NB4 (cell line): ENCODE data around the gene GATAD2B.

Source experiments
- DNase-seq: peaks from one replicate; pipeline ENCODE4 v3.0.0; 2010; ENCODE audit warnings: low read depth
- H3K4me3 ChIP-seq: one replicate; pipeline ENCODE4 v1.5.1; 2011; ENCODE audit warnings: mild to moderate bottlenecking, low read depth, low read length, moderate library complexity
- MYC ChIP-seq: IDR thresholded peaks from 2 replicates; pipeline ENCODE4 v1.6.1; 2011; ENCODE audit warnings: low read depth, low read length
- POLR2A ChIP-seq: IDR thresholded peaks from 2 replicates; pipeline ENCODE4 v1.6.1; 2011; ENCODE audit warnings: mild to moderate bottlenecking; ENCODE audit not compliant: insufficient read length; ENCODE audit errors: extremely low read depth
- TF ChIP-seq, protein P1 (sequence below): IDR thresholded peaks from one replicate; pipeline ENCODE4 v1.5.1; 2012; ENCODE audit warnings: low read depth, low read length
- TF ChIP-seq, protein P2 (sequence below): IDR thresholded peaks from 2 replicates; pipeline ENCODE4 v1.6.1; 2011; ENCODE audit warnings: low read depth, low read length

Gene GATAD2B

DNA sequence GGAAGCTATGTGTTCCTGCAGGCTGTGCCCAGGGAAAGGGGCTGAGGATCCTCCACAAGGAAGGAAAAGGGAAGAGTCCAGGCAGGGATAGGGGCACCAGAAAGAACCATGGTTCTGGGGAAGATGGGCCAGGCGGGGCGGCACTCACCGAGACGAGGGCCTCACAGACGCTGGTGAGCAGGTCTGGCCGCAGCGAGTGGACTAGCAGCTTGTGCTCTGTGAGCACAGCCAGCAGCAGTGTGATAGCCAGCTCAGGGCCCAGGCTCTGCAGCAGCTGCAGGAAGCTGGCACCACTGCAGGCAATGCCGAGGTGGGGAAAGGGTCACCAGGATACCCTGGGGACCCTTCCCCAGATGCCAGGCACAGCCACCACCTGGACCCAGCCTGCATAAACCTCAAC, 18.0 kb upstream of the GATAD2B start:
- TF ChIP-seq POLR2A: no peak
- TF ChIP-seq, protein P1, sequence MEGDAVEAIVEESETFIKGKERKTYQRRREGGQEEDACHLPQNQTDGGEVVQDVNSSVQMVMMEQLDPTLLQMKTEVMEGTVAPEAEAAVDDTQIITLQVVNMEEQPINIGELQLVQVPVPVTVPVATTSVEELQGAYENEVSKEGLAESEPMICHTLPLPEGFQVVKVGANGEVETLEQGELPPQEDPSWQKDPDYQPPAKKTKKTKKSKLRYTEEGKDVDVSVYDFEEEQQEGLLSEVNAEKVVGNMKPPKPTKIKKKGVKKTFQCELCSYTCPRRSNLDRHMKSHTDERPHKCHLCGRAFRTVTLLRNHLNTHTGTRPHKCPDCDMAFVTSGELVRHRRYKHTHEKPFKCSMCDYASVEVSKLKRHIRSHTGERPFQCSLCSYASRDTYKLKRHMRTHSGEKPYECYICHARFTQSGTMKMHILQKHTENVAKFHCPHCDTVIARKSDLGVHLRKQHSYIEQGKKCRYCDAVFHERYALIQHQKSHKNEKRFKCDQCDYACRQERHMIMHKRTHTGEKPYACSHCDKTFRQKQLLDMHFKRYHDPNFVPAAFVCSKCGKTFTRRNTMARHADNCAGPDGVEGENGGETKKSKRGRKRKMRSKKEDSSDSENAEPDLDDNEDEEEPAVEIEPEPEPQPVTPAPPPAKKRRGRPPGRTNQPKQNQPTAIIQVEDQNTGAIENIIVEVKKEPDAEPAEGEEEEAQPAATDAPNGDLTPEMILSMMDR: no peak
- TF ChIP-seq, protein P2, sequence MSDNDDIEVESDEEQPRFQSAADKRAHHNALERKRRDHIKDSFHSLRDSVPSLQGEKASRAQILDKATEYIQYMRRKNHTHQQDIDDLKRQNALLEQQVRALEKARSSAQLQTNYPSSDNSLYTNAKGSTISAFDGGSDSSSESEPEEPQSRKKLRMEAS: no peak
- no peak for TF ChIP-seq MYC
- DNase-seq: no peak
- no peak overlapping the region for H3K4me3 ChIP-seq

DNA sequence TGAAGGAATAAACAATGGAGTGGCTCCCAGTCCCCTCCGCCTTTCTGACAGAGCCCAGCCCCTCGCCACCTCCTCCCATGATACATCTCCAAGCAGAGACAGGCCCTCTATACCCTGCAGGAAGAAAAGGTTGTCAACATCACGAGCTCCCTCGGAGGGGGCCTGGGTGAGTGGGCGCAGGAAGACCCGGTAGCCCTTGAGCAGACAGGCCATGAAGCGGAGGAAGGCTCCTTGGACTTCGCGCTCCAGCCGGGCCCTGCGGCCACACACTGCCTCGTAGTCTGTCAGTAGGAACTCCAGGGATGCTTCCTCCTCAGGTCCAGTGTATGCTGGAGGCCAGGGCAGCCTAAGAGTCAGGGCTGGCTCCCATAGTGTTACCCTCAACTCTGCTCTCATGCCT, 16.7 kb upstream of the GATAD2B start:
- TF ChIP-seq, protein P1: no peak
- TF ChIP-seq, protein P2: no peak
- TF ChIP-seq MYC (no peak), POLR2A (no peak)
- no peak overlapping the region for H3K4me3 ChIP-seq
- DNase-seq: no peak

DNA sequence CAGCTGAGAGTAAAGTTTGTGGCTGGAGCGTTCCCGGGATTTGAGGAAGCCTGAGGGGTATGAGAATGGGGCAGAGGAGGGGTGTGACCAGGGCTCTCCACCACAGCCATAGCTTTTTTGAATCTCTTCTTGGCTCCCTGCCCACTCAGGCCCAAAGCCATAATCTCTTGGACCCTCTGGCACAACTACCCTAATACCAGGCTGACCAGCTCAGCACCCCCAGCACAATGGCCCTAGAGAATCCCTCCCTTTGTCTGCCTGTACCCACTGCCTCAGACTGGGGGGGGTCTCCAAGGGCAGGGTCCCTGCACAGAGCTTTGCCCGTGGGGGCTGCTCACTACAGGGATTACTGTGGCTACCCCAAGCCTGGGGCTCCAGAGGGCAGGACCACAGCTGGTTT, 16.2 kb upstream of the GATAD2B start:
- no peak for DNase-seq
- TF ChIP-seq MYC (no peak), POLR2A (no peak)
- TF ChIP-seq, protein P2: no peak
- TF ChIP-seq, protein P1: no peak
- H3K4me3 ChIP-seq: no peak overlapping the region

DNA sequence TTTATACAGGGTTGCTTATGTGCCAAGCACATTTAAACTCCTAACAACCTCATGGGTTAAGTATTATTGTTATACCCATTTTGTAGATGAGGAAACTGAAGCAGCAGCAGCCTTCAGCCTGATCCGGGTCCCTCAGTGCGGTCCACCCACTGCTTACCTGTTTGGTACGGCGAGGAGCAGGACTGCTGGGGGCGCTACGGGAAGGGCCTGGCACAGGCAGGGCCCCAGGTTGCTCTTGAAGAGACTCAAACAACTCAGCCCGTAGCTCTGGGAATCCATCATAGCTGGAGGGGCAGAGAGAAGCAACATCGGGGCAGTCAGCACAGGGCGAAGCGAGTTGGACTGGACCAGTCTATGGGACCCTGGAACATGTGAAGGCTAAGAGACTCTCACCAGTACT, 14.6 kb upstream of the GATAD2B start:
- TF ChIP-seq POLR2A (no peak), MYC (no peak)
- TF ChIP-seq, protein P1: no peak
- TF ChIP-seq, protein P2: no peak
- no peak for DNase-seq
- H3K4me3 ChIP-seq: no peak overlapping the region

DNA sequence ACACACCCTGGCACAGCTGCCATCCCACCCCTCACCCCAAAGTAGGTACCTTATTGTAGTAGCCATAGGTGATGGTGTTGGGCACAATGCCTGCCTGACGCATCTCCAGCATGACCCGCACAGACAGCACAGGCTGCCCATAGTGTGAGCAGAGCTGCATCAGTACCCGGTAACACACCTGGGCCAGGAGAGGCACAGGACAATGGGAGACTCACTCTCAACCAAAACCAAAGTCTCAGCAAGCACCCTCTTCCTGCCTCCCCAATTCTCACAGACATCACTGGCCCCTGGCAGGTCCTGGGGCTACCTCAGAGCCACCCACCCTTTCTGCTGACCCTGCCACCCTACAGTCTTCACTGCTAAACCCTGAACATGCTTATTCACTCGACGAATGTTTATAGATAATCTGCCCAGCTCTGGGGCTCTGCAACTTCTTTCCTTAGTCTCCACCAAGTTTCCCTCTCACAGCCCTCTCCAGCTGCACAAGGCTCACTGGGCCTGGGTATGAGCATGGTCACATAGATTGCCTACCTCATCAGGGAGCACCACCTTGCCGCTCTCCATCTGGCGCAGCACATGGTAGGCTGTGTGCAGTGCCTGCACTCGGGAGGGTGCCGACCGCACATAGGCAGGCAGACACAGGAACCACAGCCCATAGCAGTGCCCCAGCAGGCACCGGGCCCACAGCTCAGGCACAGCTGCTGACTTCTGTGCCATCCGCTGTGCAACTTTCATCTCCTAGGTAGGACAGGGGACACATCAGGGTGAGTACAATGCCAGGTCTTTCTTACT, 13.4 kb upstream of the GATAD2B start:
- H3K4me3 ChIP-seq: no peak overlapping the region
- DNase-seq: no peak
- TF ChIP-seq, protein P1: no peak
- no peak for TF ChIP-seq POLR2A
- no peak for TF ChIP-seq MYC
- TF ChIP-seq, protein P2: no peak

DNA sequence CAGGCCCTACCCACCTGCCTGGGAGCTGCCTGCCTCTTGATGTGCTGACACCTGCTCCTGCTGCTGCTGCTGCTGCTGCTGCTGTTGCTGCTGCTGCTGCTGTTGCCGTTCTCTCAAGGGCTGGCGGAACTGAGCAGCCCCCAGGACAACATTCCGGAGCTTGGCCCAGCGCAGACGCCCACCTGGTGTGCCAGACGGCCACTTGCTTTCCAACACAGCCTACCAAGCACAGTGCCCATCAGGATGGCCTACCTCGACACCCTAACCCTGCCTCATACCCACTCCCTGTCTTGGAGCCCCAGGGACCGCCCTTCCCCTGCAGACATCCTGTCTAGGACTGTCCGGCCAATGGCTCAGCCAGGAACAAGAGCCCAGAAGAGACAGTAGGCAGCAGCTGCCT, 12.0 kb upstream of the GATAD2B start:
- no peak for TF ChIP-seq POLR2A
- TF ChIP-seq MYC: no peak
- TF ChIP-seq, protein P1: no peak
- TF ChIP-seq, protein P2: no peak
- DNase-seq: no peak
- no peak overlapping the region for H3K4me3 ChIP-seq
